ENCODE results near the gene NTM. TPM values are rescaled to one million over a fixed set of nuclear protein-coding genes. Genes with fewer than 3 reads are reported as not detected.

NTM gene
- total RNA-seq, 1 donor from 2014 or later, result 92.1 TPM

GRCh38 chr11:132208477-132209055 is 838.2 kb downstream of the NTM start:
- H3K4me1 Mint-ChIP-seq (ENCODE audit: low read depth), result peaks cover 5% of the 10 kb centered on the region
- H3K36me3 Mint-ChIP-seq (ENCODE audit: low read depth), result no peaks in the 10 kb centered on the region
- DNase-seq (ENCODE audit: low spot score), result no peak
- no peak overlapping the region for H3K27ac Mint-ChIP-seq (ENCODE audit: unreplicated experiment)
- H3K9me3 Mint-ChIP-seq (ENCODE audit: low read depth), result no peaks in the 10 kb centered on the region
- no peaks in the 10 kb centered on the region for H3K27me3 Mint-ChIP-seq (ENCODE audit: low read depth)
- TF ChIP-seq CTCF (IDR thresholded peaks at IDR 0.05), result no peak
- no peak overlapping the region for H3K4me3 Mint-ChIP-seq (ENCODE audit: unreplicated experiment)

- peaks cover under 1% of the 10 kb centered on the region for H3K36me3 Mint-ChIP-seq (ENCODE audit: low read depth)
Measured at GRCh38 chr11:132211479-132211878, 841.1 kb downstream of the NTM start.

GRCh38 chr11:132217856-132218255 is 847.4 kb downstream of the NTM start:
- TF ChIP-seq CTCF (IDR thresholded peaks at IDR 0.05), result no peak

More at GRCh38 chr11:132211479-132211878, 841.1 kb downstream of the NTM start:
- H3K27me3 Mint-ChIP-seq (ENCODE audit: low read depth), result no peaks in the 10 kb centered on the region
- no peak for TF ChIP-seq CTCF (IDR thresholded peaks at IDR 0.05)
- no peak for DNase-seq (ENCODE audit: low spot score)
- no peak overlapping the region for H3K27ac Mint-ChIP-seq (ENCODE audit: unreplicated experiment)
- no peaks in the 10 kb centered on the region for H3K9me3 Mint-ChIP-seq (ENCODE audit: low read depth)
- peaks cover 4% of the 10 kb centered on the region for H3K4me1 Mint-ChIP-seq (ENCODE audit: low read depth)
- H3K4me3 Mint-ChIP-seq (ENCODE audit: unreplicated experiment), result no peak overlapping the region

GRCh38 chr11:132220474-132220873 is 850.1 kb downstream of the NTM start:
- no peaks in the 10 kb centered on the region for H3K27me3 Mint-ChIP-seq (ENCODE audit: low read depth)
- no peak overlapping the region for H3K4me3 Mint-ChIP-seq (ENCODE audit: unreplicated experiment)
- no peak for DNase-seq (ENCODE audit: low spot score)
- TF ChIP-seq CTCF (IDR thresholded peaks at IDR 0.05), result no peak
- H3K4me1 Mint-ChIP-seq (ENCODE audit: low read depth), result peaks cover 18% of the 10 kb centered on the region
- no peaks in the 10 kb centered on the region for H3K9me3 Mint-ChIP-seq (ENCODE audit: low read depth)
- peak overlapping the region; percentile 76 for H3K27ac Mint-ChIP-seq (ENCODE audit: unreplicated experiment)
- H3K36me3 Mint-ChIP-seq (ENCODE audit: low read depth), result peaks cover 5% of the 10 kb centered on the region

More at GRCh38 chr11:132217856-132218255, 847.4 kb downstream of the NTM start:
- peaks cover 18% of the 10 kb centered on the region for H3K4me1 Mint-ChIP-seq (ENCODE audit: low read depth)
- H3K4me3 Mint-ChIP-seq (ENCODE audit: unreplicated experiment), result no peak overlapping the region
- peaks cover 5% of the 10 kb centered on the region for H3K36me3 Mint-ChIP-seq (ENCODE audit: low read depth)
- H3K9me3 Mint-ChIP-seq (ENCODE audit: low read depth), result no peaks in the 10 kb centered on the region
- H3K27ac Mint-ChIP-seq (ENCODE audit: unreplicated experiment), result no peak overlapping the region
- DNase-seq (ENCODE audit: low spot score), result no peak
- H3K27me3 Mint-ChIP-seq (ENCODE audit: low read depth), result no peaks in the 10 kb centered on the region

GRCh38 chr11:132222345-132222744 is 851.9 kb downstream of the NTM start:
- H3K9me3 Mint-ChIP-seq (ENCODE audit: low read depth), result no peaks in the 10 kb centered on the region
- H3K36me3 Mint-ChIP-seq (ENCODE audit: low read depth), result peaks cover 1% of the 10 kb centered on the region
- no peak for TF ChIP-seq CTCF (IDR thresholded peaks at IDR 0.05)
- H3K27me3 Mint-ChIP-seq (ENCODE audit: low read depth), result no peaks in the 10 kb centered on the region
- DNase-seq (ENCODE audit: low spot score), result no peak
- H3K4me1 Mint-ChIP-seq (ENCODE audit: low read depth), result peaks cover 18% of the 10 kb centered on the region
- H3K27ac Mint-ChIP-seq (ENCODE audit: unreplicated experiment), result no peak overlapping the region
- H3K4me3 Mint-ChIP-seq (ENCODE audit: unreplicated experiment), result no peak overlapping the region
